NCI-H2107 treated with DMSO at 0.1 percent for 48 hours (cell line): Measurements from ENCODE around the gene LPIN1.
"Not testable (repeated sequence)": the region's sequence is repeated elsewhere in the genome, so short reads cannot be mapped to it uniquely, and the experiment has no call there.

Experiments
- DNase-seq: peaks from one replicate; lab custom pipeline; 2025; ENCODE audit not compliant: unreplicated experiment; lab: John Stamatoyannopoulos, UW

Gene LPIN1

GRCh38 chr2:11829324-11829946 is 83.0 kb downstream of the LPIN1 start:
- peak; percentile 41 for DNase-seq

GRCh38 chr2:11829947-11830707 is 83.7 kb downstream of the LPIN1 start:
- DNase-seq = peak; percentile 88

GRCh38 chr2:11830708-11831301 is 84.4 kb downstream of the LPIN1 start:
- DNase-seq = no peak

- DNase-seq = no peak
Measured at GRCh38 chr2:11831415-11831814, 85.0 kb downstream of the LPIN1 start.

GRCh38 chr2:11832531-11832930 is 86.1 kb downstream of the LPIN1 start:
- no peak for DNase-seq

- DNase-seq = no peak
Measured at GRCh38 chr2:11833601-11834000, 87.2 kb downstream of the LPIN1 start.

GRCh38 chr2:11835403-11835802 is 89.0 kb downstream of the LPIN1 start:
- DNase-seq = no peak

GRCh38 chr2:11836647-11837219 is 90.3 kb downstream of the LPIN1 start:
- no peak for DNase-seq

- no peak for DNase-seq
Measured at GRCh38 chr2:11837875-11838734, 91.7 kb downstream of the LPIN1 start.

- DNase-seq = no peak
Measured at GRCh38 chr2:11839916-11840315, 93.5 kb downstream of the LPIN1 start.

GRCh38 chr2:11842336-11842735 is 95.9 kb downstream of the LPIN1 start:
- DNase-seq = no peak

GRCh38 chr2:11844798-11845197 is 98.4 kb downstream of the LPIN1 start:
- not testable (repeated sequence) for DNase-seq

- DNase-seq = not testable (repeated sequence)
Measured at GRCh38 chr2:11847935-11848334, 101.5 kb downstream of the LPIN1 start.

- DNase-seq = no peak
Measured at GRCh38 chr2:11850082-11850481, 103.7 kb downstream of the LPIN1 start.

- no peak for DNase-seq
Measured at GRCh38 chr2:11852526-11853196, 106.2 kb downstream of the LPIN1 start.

GRCh38 chr2:11853197-11853588 is 106.8 kb downstream of the LPIN1 start:
- no peak for DNase-seq

GRCh38 chr2:11855064-11855760 is 108.8 kb downstream of the LPIN1 start:
- no peak for DNase-seq

GRCh38 chr2:11856095-11856494 is 109.7 kb downstream of the LPIN1 start:
- DNase-seq = no peak

GRCh38 chr2:11858883-11859282 is 112.5 kb downstream of the LPIN1 start:
- no peak for DNase-seq

- not testable (repeated sequence) for DNase-seq
Measured at GRCh38 chr2:11859975-11860374, 113.5 kb downstream of the LPIN1 start.
